NCI-H2107 treated with DMSO at 0.1 percent for 48 hours (cell line): ENCODE data around the gene NLRP11.

Experiments
- DNase-seq: peaks from one replicate; lab custom pipeline; 2025; ENCODE audit not compliant: unreplicated experiment; lab: John Stamatoyannopoulos, UW

The NLRP11 gene

GRCh38 chr19:55831846-55832245, at the start of gene NLRP11:
Gene NLRP11, minus strand, starts transcription at chr19:55831999. Its CDS starts 13,825 bp downstream, at chr19:55818174.
- DNase-seq = no peak

- DNase-seq = no peak
These were observed 45.4 kb upstream of the NLRP11 start for GRCh38 chr19:55877211-55877610.

- no peak for DNase-seq
These were observed 38.9 kb upstream of the NLRP11 start for GRCh38 chr19:55870736-55871135.

- no peak for DNase-seq
These were observed 35.3 kb upstream of the NLRP11 start for GRCh38 chr19:55867101-55867500.

- no peak for DNase-seq
These were observed 34.7 kb upstream of the NLRP11 start for GRCh38 chr19:55866521-55866920.

- no peak for DNase-seq
These were observed 27.2 kb upstream of the NLRP11 start for GRCh38 chr19:55858969-55859368.

GRCh38 chr19:55858401-55858800, 26.6 kb upstream of the NLRP11 start:
- no peak for DNase-seq

GRCh38 chr19:55857974-55858373, 26.2 kb upstream of the NLRP11 start:
- no peak for DNase-seq

- no peak for DNase-seq
These were observed 25.4 kb upstream of the NLRP11 start for GRCh38 chr19:55857149-55857548.

GRCh38 chr19:55855160-55855559, 23.4 kb upstream of the NLRP11 start:
- DNase-seq = no peak

GRCh38 chr19:55838906-55839305, 7.1 kb upstream of the NLRP11 start:
- DNase-seq = no peak

GRCh38 chr19:55838251-55838650, 6.5 kb upstream of the NLRP11 start:
- no peak for DNase-seq

- no peak for DNase-seq
These were observed 4.5 kb upstream of the NLRP11 start, which contains the start of gene NLRP4 for GRCh38 chr19:55836340-55836739. Gene NLRP4, plus strand, starts transcription at chr19:55836540. Its CDS starts 15,541 bp downstream, at chr19:55852081.

GRCh38 chr19:55832676-55833075, 877 bp upstream of the NLRP11 start:
- DNase-seq = no peak

GRCh38 chr19:55830656-55831055, 1.1 kb downstream of the NLRP11 start:
- no peak for DNase-seq

GRCh38 chr19:55820037-55820436, 11.8 kb downstream of the NLRP11 start:
- no peak for DNase-seq

- no peak for DNase-seq
These were observed 17.9 kb downstream of the NLRP11 start for GRCh38 chr19:55813906-55814305.

- DNase-seq = no peak
These were observed 19.4 kb downstream of the NLRP11 start for GRCh38 chr19:55812449-55812848.

- no peak for DNase-seq
These were observed 20.5 kb downstream of the NLRP11 start for GRCh38 chr19:55811340-55811739.

- DNase-seq = peak; percentile 58
These were observed 22.3 kb downstream of the NLRP11 start for GRCh38 chr19:55809381-55810058.

- DNase-seq = no peak
These were observed 29.5 kb downstream of the NLRP11 start for GRCh38 chr19:55802281-55802680.

- DNase-seq = no peak
These were observed 30.4 kb downstream of the NLRP11 start for GRCh38 chr19:55801416-55801815.

GRCh38 chr19:55795021-55795420, 36.8 kb downstream of the NLRP11 start:
- DNase-seq = no peak
